Glutamatergic neuron (in vitro differentiated cells): ENCODE data around the gene MAST1. TPM values are rescaled to one million over a fixed set of nuclear protein-coding genes. Genes with fewer than 3 reads are reported as not detected.

Experiments
- DNase-seq: peaks from one replicate; pipeline ENCODE4 v3.0.0; 2022
- H3K27ac Mint-ChIP-seq: one replicate; pipeline ENCODE4 v1.8.0; 2020; ENCODE audit warnings: mild to moderate bottlenecking, mixed read lengths, inconsistent platforms; ENCODE audit not compliant: unreplicated experiment
- H3K27me3 Mint-ChIP-seq: one replicate; pipeline ENCODE4 v1.8.0; 2020; ENCODE audit warnings: mild to moderate bottlenecking, moderate library complexity, mixed read lengths, inconsistent platforms; ENCODE audit not compliant: unreplicated experiment
- H3K36me3 Mint-ChIP-seq: one replicate; pipeline ENCODE4 v1.8.0; 2020; ENCODE audit warnings: mild to moderate bottlenecking, mixed read lengths, inconsistent platforms; ENCODE audit not compliant: unreplicated experiment
- H3K4me1 Mint-ChIP-seq: one replicate; pipeline ENCODE4 v1.8.0; 2020; ENCODE audit warnings: mild to moderate bottlenecking, low read depth, mixed read lengths, inconsistent platforms; ENCODE audit not compliant: unreplicated experiment
- H3K4me3 Mint-ChIP-seq: one replicate; pipeline ENCODE4 v1.8.0; 2020; ENCODE audit warnings: mild to moderate bottlenecking, mixed read lengths, inconsistent platforms; ENCODE audit not compliant: unreplicated experiment
- H3K9me3 Mint-ChIP-seq: one replicate; pipeline ENCODE4 v1.8.0; 2020; ENCODE audit warnings: mild to moderate bottlenecking, moderate library complexity, mixed read lengths, inconsistent platforms; ENCODE audit not compliant: unreplicated experiment
- total RNA-seq: library from RNA; stranded (reverse); fragmentation: NEBNext Ultra II Directional; extraction: Animal tissue kit (Norgen Biotek cat#: 25700); gene quantifications from one replicate; pipeline ENCODE4 v1.2.1, GENCODE V29; 2021; ENCODE audit not compliant: unreplicated experiment
- TF ChIP-seq, protein P1 (sequence below): fragments of 200-600 bp; sonication (generic); IDR thresholded peaks from one replicate; pipeline ENCODE4 v1.5.0; 2021; ENCODE audit not compliant: partially characterized antibody, unreplicated experiment

MAST1 gene
- total RNA-seq, 1 donor from 2014 or later = 230 TPM

DNA sequence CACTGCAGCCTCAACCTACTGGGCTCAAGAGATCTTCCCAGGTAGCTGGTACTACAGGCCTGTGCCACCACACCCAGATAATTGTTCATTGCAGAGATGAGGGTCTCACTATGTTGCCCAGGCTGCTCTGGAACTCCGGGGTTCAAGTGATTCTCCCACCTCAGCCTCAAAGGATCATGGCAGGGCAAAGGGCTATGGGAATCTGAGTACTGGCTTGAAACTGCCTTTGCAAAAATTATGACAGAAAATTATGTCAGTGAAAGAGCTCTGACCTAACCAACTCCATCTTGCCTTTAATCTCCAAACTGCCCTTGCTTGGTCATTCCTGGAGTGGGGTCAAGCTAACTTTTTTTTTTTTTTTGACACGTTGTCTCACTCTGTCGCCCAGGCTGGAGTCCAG, 44.3 kb downstream of the MAST1 start:
- Mint-ChIP-seq H3K36me3 (no peaks in the 10 kb centered on the region), H3K27me3 (peaks cover 14% of the 10 kb centered on the region), H3K4me1 (no peaks in the 10 kb centered on the region), H3K4me3 (peak overlapping the region; percentile 90), H3K9me3 (peaks cover 5% of the 10 kb centered on the region), H3K27ac (no peak overlapping the region)
- TF ChIP-seq, protein P1, sequence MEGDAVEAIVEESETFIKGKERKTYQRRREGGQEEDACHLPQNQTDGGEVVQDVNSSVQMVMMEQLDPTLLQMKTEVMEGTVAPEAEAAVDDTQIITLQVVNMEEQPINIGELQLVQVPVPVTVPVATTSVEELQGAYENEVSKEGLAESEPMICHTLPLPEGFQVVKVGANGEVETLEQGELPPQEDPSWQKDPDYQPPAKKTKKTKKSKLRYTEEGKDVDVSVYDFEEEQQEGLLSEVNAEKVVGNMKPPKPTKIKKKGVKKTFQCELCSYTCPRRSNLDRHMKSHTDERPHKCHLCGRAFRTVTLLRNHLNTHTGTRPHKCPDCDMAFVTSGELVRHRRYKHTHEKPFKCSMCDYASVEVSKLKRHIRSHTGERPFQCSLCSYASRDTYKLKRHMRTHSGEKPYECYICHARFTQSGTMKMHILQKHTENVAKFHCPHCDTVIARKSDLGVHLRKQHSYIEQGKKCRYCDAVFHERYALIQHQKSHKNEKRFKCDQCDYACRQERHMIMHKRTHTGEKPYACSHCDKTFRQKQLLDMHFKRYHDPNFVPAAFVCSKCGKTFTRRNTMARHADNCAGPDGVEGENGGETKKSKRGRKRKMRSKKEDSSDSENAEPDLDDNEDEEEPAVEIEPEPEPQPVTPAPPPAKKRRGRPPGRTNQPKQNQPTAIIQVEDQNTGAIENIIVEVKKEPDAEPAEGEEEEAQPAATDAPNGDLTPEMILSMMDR = no peak
- no peak for DNase-seq

DNA sequence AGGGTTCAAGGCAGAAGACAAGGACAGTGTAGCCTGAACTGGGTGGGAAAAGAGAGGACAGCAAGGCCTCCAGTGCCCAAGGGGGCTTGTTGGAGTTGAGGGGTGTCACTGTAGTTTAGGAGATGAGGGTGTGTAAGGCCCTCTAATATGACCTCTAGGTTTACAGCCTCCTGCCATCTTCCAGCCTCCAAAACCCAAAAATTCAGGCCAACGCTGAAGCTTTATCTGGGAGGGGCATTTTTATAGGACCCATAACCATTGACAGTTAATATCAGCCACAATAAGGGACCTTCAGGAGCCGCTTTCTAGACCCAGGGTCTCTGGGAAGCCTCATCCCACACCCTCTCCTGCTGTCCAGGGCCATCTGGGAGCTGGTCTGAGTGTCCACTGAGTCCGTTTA, 45.9 kb downstream of the MAST1 start:
- peaks cover 16% of the 10 kb centered on the region for H3K27me3 Mint-ChIP-seq
- TF ChIP-seq, protein P1 = no peak
- no peaks in the 10 kb centered on the region for H3K4me1 Mint-ChIP-seq
- no peak for DNase-seq
- H3K36me3 Mint-ChIP-seq = no peaks in the 10 kb centered on the region
- H3K4me3 Mint-ChIP-seq = no peak overlapping the region
- peaks cover 5% of the 10 kb centered on the region for H3K9me3 Mint-ChIP-seq
- H3K27ac Mint-ChIP-seq = no peak overlapping the region

- Mint-ChIP-seq H3K27me3 (peaks cover 16% of the 10 kb centered on the region), H3K9me3 (peaks cover 5% of the 10 kb centered on the region), H3K4me1 (no peaks in the 10 kb centered on the region), H3K4me3 (no peak overlapping the region), H3K36me3 (no peaks in the 10 kb centered on the region), H3K27ac (no peak overlapping the region)
- TF ChIP-seq, protein P1 = no peak
- no peak for DNase-seq
Measured at GRCh38 chr19:12884627-12884925, 46.3 kb downstream of the MAST1 start.

- Mint-ChIP-seq H3K36me3 (no peaks in the 10 kb centered on the region), H3K9me3 (peaks cover 5% of the 10 kb centered on the region), H3K27me3 (peaks cover 16% of the 10 kb centered on the region), H3K4me1 (no peaks in the 10 kb centered on the region), H3K4me3 (peak overlapping the region; percentile 77), H3K27ac (no peak overlapping the region)
- TF ChIP-seq, protein P1 = peak; percentile 63
- peak; percentile 83 for DNase-seq
Measured at GRCh38 chr19:12884926-12885748, 46.8 kb downstream of the MAST1 start.

- Mint-ChIP-seq H3K27me3 (peaks cover 20% of the 10 kb centered on the region), H3K4me1 (peaks cover 2% of the 10 kb centered on the region), H3K27ac (peak overlapping the region; percentile 53), H3K9me3 (peaks cover 5% of the 10 kb centered on the region), H3K36me3 (no peaks in the 10 kb centered on the region), H3K4me3 (peak overlapping the region; percentile 69)
- no peak for DNase-seq
- TF ChIP-seq, protein P1 = no peak
Measured at GRCh38 chr19:12885749-12886650, 47.7 kb downstream of the MAST1 start.
